NCI-H2227 treated with DMSO at 0.1 percent for 48 hours (cell line): ENCODE results near the gene KRTAP10-5.
"Not testable (repeated sequence)": the region's sequence is repeated elsewhere in the genome, so short reads cannot be mapped to it uniquely, and the experiment has no call there.

Source experiments
- DNase-seq: peaks from one replicate; lab custom pipeline; 2025; lab: John Stamatoyannopoulos, UW

The KRTAP10-5 gene

GRCh38 chr21:44610157-44610843 is 29.9 kb upstream of the KRTAP10-5 start:
- not testable (repeated sequence) for DNase-seq

GRCh38 chr21:44609193-44609592 is 28.8 kb upstream of the KRTAP10-5 start:
- no peak for DNase-seq

- DNase-seq: no peak
Observed at GRCh38 chr21:44606495-44606894, 26.1 kb upstream of the KRTAP10-5 start.

GRCh38 chr21:44603911-44604310 is 23.5 kb upstream of the KRTAP10-5 start:
- DNase-seq: no peak

- DNase-seq: no peak
Observed at GRCh38 chr21:44603109-44603875, 22.9 kb upstream of the KRTAP10-5 start.

GRCh38 chr21:44602463-44602850 is 22.1 kb upstream of the KRTAP10-5 start:
- DNase-seq: no peak

- DNase-seq: no peak
Observed at GRCh38 chr21:44601596-44602462, 21.4 kb upstream of the KRTAP10-5 start.

GRCh38 chr21:44601091-44601490 is 20.7 kb upstream of the KRTAP10-5 start:
- not testable (repeated sequence) for DNase-seq

GRCh38 chr21:44600118-44600978 is 19.9 kb upstream of the KRTAP10-5 start, which contains the start of gene KRTAP10-7:
Gene KRTAP10-7, plus strand, starts transcription at chr21:44600597. Its CDS starts 25 bp downstream, at chr21:44600622.
- DNase-seq: not testable (repeated sequence)

- no peak for DNase-seq
Observed at GRCh38 chr21:44599264-44600029, 19.0 kb upstream of the KRTAP10-5 start.

- peak; percentile 25 for DNase-seq
Observed at GRCh38 chr21:44598061-44598460, 17.7 kb upstream of the KRTAP10-5 start.

- DNase-seq: no peak
Observed at GRCh38 chr21:44596068-44596725, 15.8 kb upstream of the KRTAP10-5 start.

GRCh38 chr21:44595524-44595923 is 15.1 kb upstream of the KRTAP10-5 start:
- DNase-seq: no peak

- DNase-seq: no peak
Observed at GRCh38 chr21:44594406-44594916, 14.1 kb upstream of the KRTAP10-5 start.

- no peak for DNase-seq
Observed at GRCh38 chr21:44593598-44594405, 13.4 kb upstream of the KRTAP10-5 start.

GRCh38 chr21:44592446-44593311 is 12.3 kb upstream of the KRTAP10-5 start, which contains the start of gene KRTAP10-6:
Gene KRTAP10-6, minus strand, starts transcription at chr21:44592505. Its CDS starts 21 bp downstream, at chr21:44592484.
- DNase-seq: no peak

- DNase-seq: not testable (repeated sequence)
Observed at GRCh38 chr21:44591801-44592130, 11.4 kb upstream of the KRTAP10-5 start.
